ENCODE measurements around the gene SMYD3.
A peak's percentile ranks its signal among the peaks of the same experiment; 100 is the strongest.

Gene SMYD3

DNA sequence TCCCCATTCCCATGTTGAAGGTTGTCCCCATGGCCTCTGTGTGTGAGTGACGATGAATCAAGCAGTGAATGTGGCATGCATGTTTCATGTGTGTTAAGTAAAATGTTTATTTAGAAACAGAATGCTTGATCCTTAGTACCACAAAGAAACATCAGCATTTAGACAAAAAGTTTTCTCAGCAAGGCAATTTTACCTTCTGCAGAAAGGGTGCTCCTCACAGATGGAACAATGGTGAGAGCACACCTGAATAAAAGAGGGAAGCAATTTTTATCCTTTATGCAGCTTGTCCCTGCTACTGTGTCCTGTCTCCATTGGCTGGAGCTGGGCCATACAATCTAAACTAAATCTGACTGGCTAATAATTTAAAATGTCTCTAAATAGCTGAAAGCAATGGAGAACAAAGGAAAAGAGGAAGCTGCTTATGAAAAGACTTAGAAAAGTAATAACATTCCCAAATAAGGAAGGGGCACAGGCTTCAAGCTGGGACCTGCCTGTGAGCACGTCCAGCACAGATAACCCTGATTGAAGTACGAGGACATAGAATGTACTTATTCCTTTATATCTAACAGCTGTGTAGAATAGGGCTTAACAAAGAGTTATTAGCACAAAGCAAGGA lies 8.4 kb upstream of the SMYD3 start:
- DNase-seq (ENCODE audit: low spot score) = no peak

DNA sequence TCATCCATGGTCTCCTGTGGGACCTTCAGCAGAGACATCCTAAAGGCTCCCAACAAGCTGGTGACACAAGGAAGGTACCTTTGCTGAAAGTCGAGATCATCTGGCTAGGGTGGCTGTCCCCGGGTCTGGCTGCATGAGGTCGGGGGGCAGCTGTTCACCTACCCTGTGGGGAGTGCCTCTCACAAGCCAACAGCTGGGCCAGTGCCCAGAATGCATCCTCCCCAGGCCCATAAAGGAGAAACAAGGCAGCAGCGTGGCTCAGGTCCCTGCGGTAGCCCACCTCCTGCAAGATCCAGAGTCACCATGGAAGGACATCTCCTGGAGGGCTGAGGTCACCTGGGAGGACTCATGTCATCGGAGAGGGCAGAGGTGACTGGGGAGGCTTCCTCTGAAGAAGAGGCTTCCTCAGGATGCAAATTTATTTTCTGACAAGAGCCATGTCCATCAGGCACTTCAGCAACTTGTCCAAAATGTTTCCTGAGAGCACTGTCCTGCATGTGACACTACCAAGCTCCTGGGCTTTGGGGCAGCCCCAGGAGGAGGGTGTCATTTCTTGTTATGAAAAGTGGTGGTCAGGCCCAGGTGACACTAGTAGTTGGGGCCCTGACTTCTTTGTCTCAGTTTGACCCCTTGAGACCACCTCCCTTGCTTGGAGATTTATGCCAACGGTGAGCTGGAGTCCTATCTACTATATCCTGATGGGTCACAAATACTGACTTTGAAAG lies 6.7 kb upstream of the SMYD3 start:
- DNase-seq (ENCODE audit: low spot score) = no peak

DNA sequence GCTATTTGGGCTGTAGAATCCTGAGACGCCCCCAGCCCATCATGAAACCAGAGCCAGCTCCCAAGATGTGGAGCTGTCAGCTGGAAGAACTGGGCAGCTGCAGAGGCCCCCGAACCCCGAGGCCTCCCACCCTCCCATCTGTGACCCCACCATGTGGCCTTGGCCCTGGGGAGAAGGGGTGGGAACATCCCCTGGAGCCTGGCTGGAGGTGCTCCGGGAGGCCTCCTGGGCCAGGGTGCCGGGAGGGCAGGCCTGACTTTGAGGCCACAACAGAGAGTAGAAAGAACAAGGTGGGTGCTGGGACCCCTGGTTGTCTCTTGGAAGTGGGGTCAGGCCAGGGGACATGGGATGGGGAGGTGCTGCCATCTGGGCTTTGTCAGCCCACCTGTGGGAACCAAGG lies 6.0 kb upstream of the SMYD3 start:
- DNase-seq (ENCODE audit: low spot score) = no peak

DNA sequence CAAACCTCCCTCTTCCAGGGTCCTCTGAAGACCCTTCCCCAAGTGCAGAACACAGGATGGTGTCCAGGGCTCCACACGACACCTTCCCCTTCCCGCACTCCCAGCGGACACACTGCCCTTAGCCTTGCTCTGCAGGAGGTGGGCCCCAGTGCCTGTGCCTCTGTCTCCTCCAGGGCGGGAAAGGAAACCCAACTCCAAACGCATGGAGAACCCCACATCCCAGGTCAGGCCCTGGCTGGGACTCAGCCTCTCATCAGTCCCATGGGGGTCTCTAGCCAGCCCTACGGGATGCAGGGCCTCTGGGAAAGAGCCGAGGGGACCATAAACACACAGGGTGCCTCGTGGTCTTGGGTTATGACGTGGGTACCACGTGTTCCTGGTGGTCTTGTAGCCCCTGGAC lies 5.6 kb upstream of the SMYD3 start:
- no peak for DNase-seq (ENCODE audit: low spot score)

DNA sequence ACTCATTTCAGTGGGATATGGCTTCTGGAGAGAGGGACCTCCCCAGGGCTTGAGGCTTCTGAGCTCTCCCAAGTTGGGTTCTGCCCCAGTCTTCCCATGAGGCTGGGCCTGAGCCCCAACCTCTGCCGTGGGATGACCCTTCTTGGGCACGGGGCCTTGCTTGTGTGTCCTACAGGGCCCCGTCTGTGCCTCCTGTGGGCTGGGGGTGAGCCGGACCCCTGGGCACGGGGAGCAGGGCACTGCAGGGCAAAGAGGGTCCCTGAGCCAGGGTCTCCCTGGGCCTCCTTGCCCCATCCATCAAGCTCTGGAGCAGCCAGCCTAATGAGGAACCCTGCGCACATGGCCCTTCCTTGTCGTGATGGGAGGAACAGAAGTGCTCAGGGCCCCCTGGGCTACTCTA lies 5.2 kb upstream of the SMYD3 start:
- no peak for DNase-seq (ENCODE audit: low spot score)

DNA sequence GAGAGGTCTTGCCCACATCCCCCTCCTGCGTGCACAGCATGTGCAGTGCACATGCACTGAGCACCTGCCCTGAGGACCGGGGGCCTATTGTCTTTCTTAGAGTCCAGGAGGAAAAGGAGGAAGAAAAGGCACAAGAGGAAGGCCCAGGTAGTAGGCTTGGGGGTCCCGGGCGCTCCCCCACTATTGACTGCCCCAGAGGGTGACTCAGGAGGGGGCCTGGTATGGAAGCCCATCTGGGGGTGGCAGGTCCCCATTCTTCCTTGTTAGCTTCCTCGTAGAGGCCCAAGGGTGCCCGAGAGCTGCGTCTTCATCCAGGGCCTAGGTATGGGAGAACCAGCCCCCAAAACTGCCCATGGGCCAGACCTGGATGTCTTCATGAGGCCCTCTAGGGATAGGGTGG lies 4.1 kb upstream of the SMYD3 start:
- no peak for DNase-seq (ENCODE audit: low spot score)

DNA sequence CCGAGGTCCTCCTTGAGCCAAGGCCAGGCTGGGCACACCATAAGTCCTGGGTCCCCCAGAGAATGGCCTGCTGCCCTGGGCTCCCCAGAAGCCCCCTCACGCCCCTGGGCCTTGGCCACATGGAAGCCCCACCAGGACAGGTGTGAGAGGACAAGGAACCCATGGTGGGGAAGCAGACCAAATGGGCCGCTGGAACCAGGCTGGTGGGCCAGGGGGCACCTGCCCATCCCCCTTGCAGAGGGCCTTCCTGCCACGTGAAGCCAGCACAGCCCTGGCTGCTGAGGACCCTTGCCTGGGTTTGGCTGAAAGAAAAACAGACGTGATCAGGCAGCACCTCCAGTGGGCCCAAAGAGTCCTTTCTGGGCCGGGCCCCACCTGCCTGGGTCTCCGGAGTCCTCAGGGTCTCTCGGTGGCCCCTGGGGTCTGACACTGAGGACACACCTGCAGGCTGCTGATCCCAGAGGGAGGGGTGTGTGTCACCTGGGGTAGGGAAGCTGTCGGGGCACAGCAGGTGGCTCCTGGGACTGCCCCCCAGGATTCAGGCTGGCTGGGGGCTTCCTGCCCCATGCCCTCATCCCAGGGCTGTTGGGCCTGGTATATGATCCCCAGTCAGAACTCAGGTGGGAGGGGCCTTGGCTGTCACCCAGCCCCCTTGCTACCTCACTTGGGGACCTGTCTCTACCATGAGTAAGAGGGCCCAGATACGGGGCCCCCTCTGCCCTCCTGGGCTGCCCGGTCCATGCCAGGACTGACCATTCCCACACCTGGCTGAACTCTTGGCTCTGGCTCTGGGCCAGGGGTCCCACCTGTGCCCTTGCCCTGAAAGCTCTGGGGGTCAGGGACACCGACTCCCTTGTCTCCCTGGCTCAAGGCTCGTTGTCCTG lies 3.3 kb upstream of the SMYD3 start:
- DNase-seq (ENCODE audit: low spot score) = no peak

DNA sequence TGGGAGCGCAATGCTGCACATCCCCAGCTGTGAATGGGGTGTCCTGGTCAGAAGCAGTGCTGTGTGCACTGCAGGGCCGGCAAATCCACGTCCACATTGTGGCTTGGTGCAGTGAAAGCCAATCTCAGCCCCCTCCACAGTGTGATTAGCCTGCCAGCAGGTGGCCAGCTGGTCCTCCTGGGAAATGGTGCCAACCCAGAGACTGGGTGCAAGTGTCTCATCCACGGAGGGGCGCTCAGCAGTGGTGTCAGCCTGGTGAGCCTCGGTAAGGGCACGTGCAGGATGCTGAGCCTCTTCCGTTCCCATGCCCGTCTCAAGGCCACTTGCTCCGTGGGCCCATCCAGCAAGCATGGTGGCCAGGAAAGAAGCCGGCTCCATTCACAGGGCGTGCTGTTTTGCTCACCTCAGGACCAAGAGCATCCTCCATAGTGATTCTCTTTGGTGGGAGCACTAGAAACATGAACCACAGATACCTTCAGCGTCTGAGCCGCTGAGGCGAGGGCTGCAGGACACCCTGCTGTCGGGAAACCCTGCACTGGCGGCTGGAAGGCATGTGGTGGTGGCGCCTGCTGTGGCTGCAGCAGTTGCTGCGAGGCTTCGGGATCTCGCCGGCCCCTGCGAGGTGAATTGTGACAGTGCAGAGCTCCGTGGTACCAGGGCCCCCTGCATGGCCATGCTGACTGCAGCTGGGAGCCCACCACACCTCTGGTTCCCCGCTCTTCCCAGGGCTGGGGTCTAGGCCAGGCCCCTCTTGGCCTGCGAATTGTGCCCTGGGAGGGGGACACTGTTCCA lies 2.0 kb upstream of the SMYD3 start:
- DNase-seq (ENCODE audit: low spot score) = no peak

DNA sequence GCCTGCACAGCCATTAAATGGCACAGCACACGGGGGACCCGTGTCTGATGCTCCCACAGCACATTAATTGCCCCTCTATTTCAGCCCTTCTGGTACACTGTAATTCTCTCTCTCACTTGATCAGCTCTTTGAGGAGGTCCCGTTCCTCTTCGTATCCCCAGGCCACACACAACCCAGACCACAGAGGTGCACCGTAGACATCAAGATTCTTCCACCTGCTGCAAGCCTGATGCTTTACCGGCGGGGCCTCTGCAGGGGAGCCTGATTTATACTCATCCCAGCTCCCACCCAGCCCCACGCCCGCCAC lies 759 bp downstream of the SMYD3 start:
- no peak for DNase-seq (ENCODE audit: low spot score)

DNA sequence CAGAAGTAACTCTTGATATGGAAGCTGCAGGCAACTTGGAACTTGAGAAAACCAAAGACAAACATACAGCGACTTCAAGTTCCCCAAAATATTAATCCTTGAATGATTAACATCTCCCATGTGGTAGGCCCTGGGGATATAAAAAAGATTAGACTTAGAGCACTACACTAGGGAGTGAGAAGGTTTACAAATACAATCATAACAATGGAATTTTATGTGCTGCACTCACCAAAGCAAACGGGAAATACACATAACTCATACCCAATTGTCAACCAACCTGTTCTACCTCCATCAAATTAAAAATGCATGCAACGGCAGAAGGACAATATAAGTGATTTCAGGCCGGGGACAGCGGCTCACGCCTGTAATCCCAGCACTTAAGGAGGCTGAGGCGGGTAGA lies 3.7 kb downstream of the SMYD3 start:
- DNase-seq (ENCODE audit: low spot score) = no peak

DNA sequence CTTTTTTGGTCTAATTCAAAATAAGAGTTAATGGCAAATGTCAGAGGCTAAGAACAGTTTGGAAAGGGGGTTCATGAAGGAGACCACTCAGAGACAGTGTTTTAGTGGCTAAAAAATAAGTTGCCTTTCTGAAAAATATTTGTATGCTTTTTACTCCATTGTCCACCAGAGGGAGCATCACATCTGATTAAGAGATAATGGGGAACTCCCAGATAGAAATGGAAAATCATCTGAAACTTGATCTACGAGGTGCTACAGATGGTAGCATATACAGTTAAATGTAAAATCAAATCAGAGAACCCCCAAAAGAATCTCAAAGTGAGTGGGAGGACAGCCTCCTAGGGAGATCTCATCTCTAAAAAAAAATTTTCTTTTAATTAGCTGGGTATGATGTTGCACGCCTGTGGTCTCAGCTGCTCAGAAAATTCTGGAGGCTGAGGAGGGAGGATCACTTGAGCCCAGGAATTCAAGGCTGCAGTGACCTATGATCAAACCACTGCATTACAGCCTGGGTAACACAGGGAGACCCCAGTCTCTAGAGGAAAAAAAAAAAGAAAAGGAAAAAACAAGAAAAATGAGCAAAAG lies 9.7 kb downstream of the SMYD3 start:
- peak; percentile 78 for DNase-seq (ENCODE audit: low spot score)

DNA sequence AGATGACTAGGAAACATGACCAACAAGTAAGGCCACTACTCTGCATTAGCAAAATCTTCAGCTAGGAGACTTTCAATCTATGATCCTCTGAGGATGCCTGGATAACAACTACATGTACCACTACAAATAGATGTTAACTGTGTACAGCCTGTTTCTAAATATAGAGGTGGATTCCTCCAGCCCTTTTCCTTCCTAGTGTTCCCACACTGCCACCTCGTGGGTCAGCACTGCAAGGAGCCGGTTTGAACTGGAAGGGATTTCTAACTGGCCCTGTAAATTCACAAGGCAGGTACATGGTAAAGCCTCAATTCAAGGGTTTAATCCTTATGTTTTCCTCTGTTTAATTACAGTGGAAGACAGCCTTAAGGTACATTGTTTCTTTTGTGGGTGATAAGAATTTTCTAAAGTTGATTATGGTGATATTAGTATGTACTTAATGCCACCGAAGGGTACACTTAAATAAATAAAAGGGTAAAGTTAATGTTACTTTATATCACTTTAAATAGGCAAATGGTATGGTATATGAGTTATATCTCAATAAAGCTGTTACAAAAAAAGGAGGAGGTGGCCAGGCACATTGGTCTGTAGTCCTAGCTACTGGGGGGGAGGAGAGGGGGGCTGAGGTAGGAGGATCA lies 14.4 kb downstream of the SMYD3 start:
- peak; percentile 35 for DNase-seq (ENCODE audit: low spot score)

DNA sequence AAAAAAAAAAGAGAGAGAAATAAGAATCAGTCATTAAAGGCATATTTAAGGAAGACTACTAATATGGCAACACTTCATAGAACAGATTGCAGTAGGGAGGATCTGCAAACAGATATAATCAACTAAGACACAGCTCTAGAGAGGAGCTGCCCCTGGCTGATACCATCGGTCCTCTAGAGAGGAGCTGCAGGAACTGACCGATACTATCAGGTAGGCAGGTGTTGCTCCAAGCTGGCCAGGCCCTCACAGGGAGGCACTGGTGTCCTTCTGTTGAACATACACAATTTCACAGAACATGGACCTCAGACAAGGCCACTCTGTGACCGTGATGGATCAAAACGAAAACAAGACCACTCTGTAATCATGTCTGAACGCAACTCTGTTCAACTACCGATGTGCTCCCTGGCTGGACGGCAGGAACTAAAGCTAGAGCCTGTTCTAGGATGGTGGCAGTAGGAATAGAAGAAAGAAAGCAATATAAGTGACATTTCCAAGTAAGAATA lies 15.5 kb downstream of the SMYD3 start:
- DNase-seq (ENCODE audit: low spot score) = no peak

DNA sequence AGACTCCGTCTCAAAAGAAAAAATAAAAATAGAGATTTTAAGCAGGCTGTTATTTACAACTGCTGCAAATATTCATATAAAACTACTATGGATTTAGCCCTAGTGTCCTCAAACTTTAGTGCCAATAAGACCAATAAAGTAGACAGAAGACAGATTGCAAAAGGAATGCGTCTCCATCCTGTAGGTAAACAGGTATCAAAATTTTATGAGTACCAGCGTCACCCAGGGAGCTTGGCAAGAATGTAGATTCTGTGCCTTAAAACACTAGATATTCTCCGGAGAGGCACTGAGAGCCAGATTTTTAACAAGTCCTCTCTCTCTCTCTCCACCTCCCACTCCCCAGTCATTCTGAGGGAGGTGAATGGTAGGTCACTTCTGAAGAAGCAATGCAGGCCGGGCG lies 18.4 kb downstream of the SMYD3 start:
- no peak for DNase-seq (ENCODE audit: low spot score)

DNA sequence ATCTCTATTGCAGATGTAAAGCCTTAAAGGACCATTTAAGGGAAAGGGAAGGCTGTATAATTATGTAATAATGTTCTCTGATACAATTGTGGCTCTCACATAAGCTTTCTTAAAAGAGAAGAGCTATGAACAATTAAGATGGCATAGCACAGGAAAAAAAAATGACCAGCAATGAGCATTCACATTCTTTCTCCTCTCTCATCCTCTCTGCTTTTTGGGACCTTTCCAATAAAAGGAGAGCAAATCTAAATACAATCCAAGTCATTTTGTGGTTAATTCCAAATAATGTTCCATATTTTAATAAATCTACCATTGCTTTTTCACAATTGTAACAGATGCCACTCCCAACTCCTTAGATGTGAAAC lies 23.5 kb downstream of the SMYD3 start:
- no peak for DNase-seq (ENCODE audit: low spot score)

DNA sequence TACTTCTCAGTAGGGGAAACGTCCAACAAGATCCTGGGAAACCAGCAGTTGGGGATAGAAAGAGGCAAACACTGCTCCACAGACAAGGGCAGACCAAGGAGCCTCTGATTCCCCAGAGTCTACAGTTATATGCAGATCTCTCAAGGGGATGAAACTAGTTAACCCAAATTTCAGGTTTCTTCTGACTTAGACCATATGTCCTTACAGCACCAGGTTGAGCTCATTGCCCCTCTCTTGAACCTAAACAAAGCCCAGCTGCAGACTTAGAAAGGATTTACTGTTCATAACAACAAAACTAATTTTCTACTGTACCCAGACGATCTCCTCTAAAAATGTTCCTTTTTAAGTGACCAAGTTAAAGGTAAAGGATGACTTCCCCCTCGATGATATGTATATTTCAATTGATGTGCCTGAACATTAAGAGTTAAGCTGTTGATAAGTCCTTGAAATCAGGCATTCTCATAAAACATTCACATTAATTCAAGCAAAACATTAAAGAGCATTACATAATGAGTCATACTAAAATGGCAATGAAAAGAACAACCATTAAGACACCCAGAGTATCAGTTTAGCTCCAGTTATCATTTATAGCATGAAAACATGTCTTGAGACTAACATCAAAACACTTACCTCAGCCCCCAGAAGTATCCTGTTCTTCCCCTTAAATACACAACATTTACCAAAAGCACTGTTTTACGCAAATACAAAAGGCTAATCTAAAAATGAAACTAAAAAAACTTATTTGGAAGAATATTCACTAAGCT lies 24.1 kb downstream of the SMYD3 start:
- no peak for DNase-seq (ENCODE audit: low spot score)

DNA sequence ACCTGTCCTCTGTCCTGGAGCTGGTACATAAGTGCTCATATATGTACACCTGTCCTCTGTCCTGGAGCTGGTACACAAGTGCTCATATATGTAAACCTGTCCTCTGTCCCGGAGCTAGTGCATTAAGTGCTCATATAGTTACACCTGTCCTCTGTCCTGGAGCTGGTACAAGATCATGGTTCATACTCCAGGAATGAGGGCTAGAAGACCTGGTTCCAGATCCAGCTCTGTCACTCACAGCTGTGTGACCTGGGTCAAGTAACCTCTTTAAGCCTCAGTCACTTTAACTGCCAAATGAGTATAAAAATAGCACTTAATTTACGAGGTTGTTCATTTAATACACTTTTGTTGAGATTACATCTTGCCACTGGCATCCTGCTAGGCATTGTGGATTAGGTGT lies 28.0 kb downstream of the SMYD3 start:
- DNase-seq (ENCODE audit: low spot score) = no peak

DNA sequence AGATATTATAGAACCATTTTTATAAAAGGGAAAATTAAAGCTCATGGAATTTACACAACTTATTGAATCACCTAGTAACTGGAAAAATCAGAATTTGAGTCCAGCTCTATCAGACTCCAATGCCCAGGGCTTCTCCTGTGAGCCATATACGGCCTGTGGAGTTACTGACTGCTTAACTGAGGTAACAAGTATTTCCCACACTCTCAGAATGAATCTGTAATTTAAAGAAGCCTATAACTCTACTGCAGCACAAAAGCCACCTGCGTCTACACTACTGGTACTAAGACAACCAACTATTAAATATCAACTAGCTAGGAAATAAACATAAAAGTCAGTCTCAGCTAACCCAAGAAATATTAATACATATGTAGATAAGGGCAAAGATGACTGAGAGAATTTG lies 29.4 kb downstream of the SMYD3 start:
- no peak for DNase-seq (ENCODE audit: low spot score)

DNA sequence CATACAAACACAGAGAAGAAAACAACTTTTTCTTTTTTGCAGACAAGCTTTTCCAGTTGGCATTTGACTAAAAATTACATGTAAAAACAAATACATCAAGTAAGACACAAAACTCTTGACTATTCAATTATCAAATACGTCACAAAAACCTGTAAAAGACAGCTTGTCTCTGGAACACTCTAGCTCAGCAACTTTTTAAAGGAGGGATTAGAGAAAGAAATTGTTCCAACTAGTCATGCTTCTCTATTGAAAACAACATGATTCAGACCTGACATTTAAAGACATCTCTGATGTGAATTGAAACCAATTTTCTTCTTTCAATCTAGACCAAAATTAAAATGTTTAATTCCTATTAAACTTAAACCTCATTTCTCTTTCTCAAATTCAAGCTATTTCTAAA lies 30.3 kb downstream of the SMYD3 start:
- no peak for DNase-seq (ENCODE audit: low spot score)

DNA sequence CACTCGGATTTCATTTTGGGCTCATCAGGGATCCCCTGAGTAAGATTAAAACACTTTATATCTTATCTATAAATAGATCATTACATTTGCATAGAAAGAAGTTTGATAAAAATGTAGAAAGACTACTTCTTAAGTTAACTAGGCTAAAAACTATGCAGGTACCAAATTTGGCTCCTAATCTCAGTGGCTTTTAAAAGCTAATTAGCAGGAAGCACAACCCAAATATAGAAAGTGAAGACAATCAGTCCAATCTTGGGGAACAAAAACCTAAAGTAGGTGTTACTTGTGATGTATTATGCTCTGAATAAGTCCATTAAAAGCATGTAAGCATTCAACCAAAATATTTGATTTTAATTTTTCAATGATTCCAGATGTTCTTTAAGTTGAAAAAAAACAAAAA lies 35.4 kb downstream of the SMYD3 start:
- no peak for DNase-seq (ENCODE audit: low spot score)

DNA sequence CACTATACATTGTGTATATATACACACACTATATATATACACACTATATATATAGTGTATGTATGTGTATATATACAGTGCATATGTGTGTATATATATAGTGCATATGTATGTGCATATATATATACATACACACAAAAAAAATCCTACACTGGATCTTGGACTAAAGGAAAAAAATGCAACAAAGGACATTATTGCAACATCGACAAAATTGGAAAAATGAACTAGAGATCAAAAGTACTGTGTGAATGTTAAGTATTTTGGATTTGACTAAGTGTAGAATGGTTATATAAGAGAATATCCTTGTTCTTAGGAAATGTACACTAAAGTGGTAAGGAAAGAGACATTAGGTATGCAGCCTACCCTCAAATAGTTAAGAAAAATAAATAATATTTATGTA lies 36.5 kb downstream of the SMYD3 start:
- DNase-seq (ENCODE audit: low spot score) = no peak
